Muscle of leg (tissue), 11 donors: ENCODE measurements around the gene LRRC70. TPM values are rescaled to one million over a fixed set of nuclear protein-coding genes. Genes with fewer than 3 reads are reported as not detected.
"Not testable (repeated sequence)": the region's sequence is repeated elsewhere in the genome, so short reads cannot be mapped to it uniquely, and the experiment has no call there.

Experiments used
- DNase-seq: peaks from one replicate; pipeline ENCODE4 v3.0.0; 2013
- H3K27ac ChIP-seq: one replicate; pipeline ENCODE4 v1.5.1; 2013; ENCODE audit warnings: mild to moderate bottlenecking, low read length, control low read depth
- H3K27me3 ChIP-seq: one replicate; pipeline ENCODE4 v1.6.1; 2013; ENCODE audit warnings: low read length; ENCODE audit not compliant: control insufficient read depth, insufficient read depth
- H3K36me3 ChIP-seq: one replicate; pipeline ENCODE4 v1.6.1; 2013; ENCODE audit warnings: low read length; ENCODE audit not compliant: control insufficient read depth, insufficient read depth
- H3K4me1 ChIP-seq: one replicate; pipeline ENCODE4 v1.6.1; 2013; ENCODE audit warnings: low read length; ENCODE audit not compliant: control insufficient read depth, insufficient read depth
- H3K4me3 ChIP-seq: one replicate; pipeline ENCODE4 v1.5.1; 2013; ENCODE audit warnings: low read length, control low read depth
- H3K9me3 ChIP-seq: replicated peaks from 2 replicates; pipeline ENCODE4 v1.6.1; 2013; ENCODE audit warnings: low read depth, low read length; ENCODE audit not compliant: control insufficient read depth
- WGBS: methylation state at CpG from one replicate; pipeline ENCODE4 v1.1.5; 2013; ENCODE audit warnings: missing lambda C conversion rate; ENCODE audit not compliant: insufficient coverage; 5-methylcytosine and 5-hydroxymethylcytosine counted together
- polyA plus RNA-seq, 8 donors: library from polyadenylated mRNA; unstranded; fragments of 120-200 nt; gene quantifications; one replicate each; pipeline versions ENCODE4 v1.2.1 to v1.2.3, GENCODE V29; 2013; ENCODE audit warnings: inconsistent platforms in 1 of 8, low replicate concordance in 1 of 8; ENCODE audit not compliant: insufficient read length in 8 of 8, insufficient read depth in 1 of 8
- total RNA-seq: library from RNA; stranded (reverse); fragments of 120-200 nt; gene quantifications from one replicate; pipeline ENCODE4 v1.2.4, GENCODE V29; 2013

LRRC70 gene
- total and polyA plus RNA-seq, 9 donors, result 3.3 to 5.8 (median 4.1) TPM

- no peak overlapping the region for H3K4me3 ChIP-seq
- H3K36me3 ChIP-seq, result no peaks in the 10 kb centered on the region
- no peaks in the 10 kb centered on the region for H3K27me3 ChIP-seq
- no peak overlapping the region for H3K27ac ChIP-seq
- no peaks in the 10 kb centered on the region for H3K9me3 ChIP-seq
- 84% methylated on average over 2 of the region's 6 CpGs for WGBS
- H3K4me1 ChIP-seq, result no peaks in the 10 kb centered on the region
- DNase-seq, result no peak
Observed at GRCh38 chr5:62621280-62621679, 42.7 kb downstream of the LRRC70 start.

GRCh38 chr5:62623271-62623670 lies 44.7 kb downstream of the LRRC70 start:
- Histone ChIP-seq H3K27me3 (no peaks in the 10 kb centered on the region), H3K4me3 (no peak overlapping the region), H3K36me3 (no peaks in the 10 kb centered on the region), H3K4me1 (no peaks in the 10 kb centered on the region), H3K9me3 (no peaks in the 10 kb centered on the region), H3K27ac (no peak overlapping the region)
- no CpG with 5 or more reads among the region's 1 CpG for WGBS
- peak; percentile 66 for DNase-seq

- not testable (repeated sequence) for H3K4me3 ChIP-seq, H3K4me1 ChIP-seq, H3K36me3 ChIP-seq, H3K27me3 ChIP-seq, DNase-seq, H3K9me3 ChIP-seq, H3K27ac ChIP-seq
- 100% methylated on average over 2 of the region's 7 CpGs for WGBS
Observed at GRCh38 chr5:62624436-62624835, 45.8 kb downstream of the LRRC70 start.

- H3K36me3 ChIP-seq, result no peaks in the 10 kb centered on the region
- H3K27me3 ChIP-seq, result no peaks in the 10 kb centered on the region
- H3K4me1 ChIP-seq, result no peaks in the 10 kb centered on the region
- no peaks in the 10 kb centered on the region for H3K9me3 ChIP-seq
- no peak for DNase-seq
- no peak overlapping the region for H3K27ac ChIP-seq
- WGBS, result no CpG with 5 or more reads among the region's 2 CpGs
- no peak overlapping the region for H3K4me3 ChIP-seq
Observed at GRCh38 chr5:62626534-62626933, 47.9 kb downstream of the LRRC70 start.

GRCh38 chr5:62627121-62627520 lies 48.5 kb downstream of the LRRC70 start:
- Histone ChIP-seq H3K4me3 (no peak overlapping the region), H3K9me3 (no peaks in the 10 kb centered on the region), H3K36me3 (no peaks in the 10 kb centered on the region), H3K27ac (no peak overlapping the region), H3K27me3 (no peaks in the 10 kb centered on the region), H3K4me1 (no peaks in the 10 kb centered on the region)
- 75% methylated on average over 1 of the region's 3 CpGs for WGBS
- no peak for DNase-seq

GRCh38 chr5:62627901-62628300 lies 49.3 kb downstream of the LRRC70 start:
- Histone ChIP-seq H3K27me3 (no peaks in the 10 kb centered on the region), H3K9me3 (no peaks in the 10 kb centered on the region), H3K4me3 (no peak overlapping the region), H3K36me3 (no peaks in the 10 kb centered on the region), H3K4me1 (no peaks in the 10 kb centered on the region), H3K27ac (no peak overlapping the region)
- DNase-seq, result no peak
- WGBS, result 100% methylated on average over 2 of the region's 5 CpGs

Other genes with a start within 250 kb of the LRRC70 start
- gene DIMT1, start 174.9 kb upstream of the LRRC70 start, total RNA-seq, result 18.7 TPM
- 10 to 100 TPM; 21.9 to 26.3 (median 23.3) TPM for gene DIMT1, start 174.9 kb upstream of the LRRC70 start, polyA plus RNA-seq
- 21.6 TPM for gene IPO11, start 166.1 kb upstream of the LRRC70 start, total RNA-seq
- gene IPO11, start 166.1 kb upstream of the LRRC70 start, polyA plus RNA-seq, result 10 to 100 TPM; 20.0 to 27.7 (median 22.5) TPM